ENCODE results near the gene FGL2. TPM values are rescaled to one million over a fixed set of nuclear protein-coding genes. Genes with fewer than 3 reads are reported as not detected.

Gene FGL2
- total RNA-seq, 1 experiment from 2014 or later: not detected

- Histone ChIP-seq H2BK20ac (ENCODE audit: low read depth, low read length, poor library complexity, severe bottlenecking) (no peak overlapping the region), H3K4me2 (ENCODE audit: insufficient read depth, insufficient read length, low read length) (no peak overlapping the region), H2AK5ac (ENCODE audit: insufficient read length, low read length) (no peak overlapping the region), H3K27ac (ENCODE audit: insufficient read length, low read depth, low read length) (no peak overlapping the region), H3K9me3 (ENCODE audit: control insufficient read depth, low read depth, low read length) (no peaks in the 10 kb centered on the region), H2AFZ (ENCODE audit: low read length) (no peak overlapping the region), H3K27me3 (ENCODE audit: insufficient read depth, low read length) (no peaks in the 10 kb centered on the region; the same call in 1 of the 2 replicates), H3K79me1 (ENCODE audit: insufficient read depth, low read depth, low read length, poor library complexity, severe bottlenecking) (no peaks in the 10 kb centered on the region), H4K8ac (replicated peaks; ENCODE audit: insufficient read length, low read depth, low read length) (no peak overlapping the region), H4K20me1 (ENCODE audit: control insufficient read depth, insufficient read depth, insufficient read length) (no peaks in the 10 kb centered on the region), H3K14ac (ENCODE audit: insufficient read depth, low read length) (no peak overlapping the region), H2BK120ac (ENCODE audit: low read depth, low read length, poor library complexity, severe bottlenecking) (no peak overlapping the region), H3K4ac (ENCODE audit: low read depth, low read length) (no peak overlapping the region), H3K9ac (ENCODE audit: extremely low read depth, insufficient read length, low read length) (no peak overlapping the region), H3T11ph (ENCODE audit: low read length) (no peak overlapping the region), H4K91ac (ENCODE audit: insufficient read length, low read depth, low read length) (no peak overlapping the region), H3K79me2 (ENCODE audit: insufficient read depth, low read length) (no peaks in the 10 kb centered on the region), H4K5ac (ENCODE audit: insufficient read length, low read depth, low read length) (no peak overlapping the region), H3K4me1 (ENCODE audit: insufficient read depth, low read length) (no peaks in the 10 kb centered on the region), H2BK15ac (ENCODE audit: low read depth, low read length) (no peak overlapping the region), H3K56ac (ENCODE audit: insufficient read length, low read depth, low read length) (no peak overlapping the region), H2BK12ac (ENCODE audit: insufficient read length, low read depth, low read length) (no peak overlapping the region), H3K18ac (ENCODE audit: insufficient read length, low read depth, low read length) (no peak overlapping the region), H3K23ac (ENCODE audit: insufficient read length, low read depth, low read length) (no peak overlapping the region), H2BK5ac (ENCODE audit: insufficient read length, low read length) (no peak overlapping the region), H3K23me2 (ENCODE audit: insufficient read length, low read depth, low read length, poor library complexity, severe bottlenecking) (no peaks in the 10 kb centered on the region)
- Mint-ChIP-seq H3K9me3 (peaks cover 2 to 5% of the 10 kb centered on the region in 2 experiments; a peak in 3 of 5 replicates), H3K27ac (no peak overlapping the region; a peak in 1 of 7 replicates), H3K36me3 (ENCODE audit: insufficient read depth in 1 of 3, low read depth in 3 of 3) (no peaks in the 10 kb centered on the region), H3K4me3 (no peak overlapping the region), H3K4me1 (peaks cover 4% of the 10 kb centered on the region in 2 experiments), H3K27me3 (ENCODE audit: low read depth) (no peaks in the 10 kb centered on the region)
- WGBS (ENCODE audit: extremely low coverage, insufficient read length, low lambda C conversion rate): 100% methylated on average over 1 of the region's 2 CpGs
- DNase-seq: no peak
- no peak for TF ChIP-seq CTCF (conservative IDR thresholded peaks at IDR 0.05)
These were observed 35.7 kb upstream of the FGL2 start for GRCh38 chr7:77235276-77235675.
